AG04449 (cell line): ENCODE data around the gene HOXA5.

Experiments
- CTCF ChIA-PET: fragments of 350-600 bp; formaldehyde crosslinking; extraction: SDS; loops from one replicate; lab custom pipeline; 2021; ENCODE audit warnings: antibody characterized with exemption; lab: Yijun Ruan, JAX
- POLR2A ChIA-PET: fragments of 400-600, 350-600 bp; formaldehyde crosslinking; extraction: SDS; loops from one replicate; lab custom pipeline; 2020; ENCODE audit warnings: antibody characterized with exemption, inconsistent platforms; lab: Yijun Ruan, JAX
- DNase-seq: peaks from one replicate; pipeline ENCODE4 v3.0.0-alpha.2; 2010; ENCODE audit warnings: low read depth, low spot score
- H3K4me3 ChIP-seq: 2 replicates; pipeline ENCODE4 v1.5.1; 2011; ENCODE audit warnings: low read depth, mild to moderate bottlenecking, control low read depth, low read length
- CTCF ChIP-seq: IDR thresholded peaks from one replicate; pipeline ENCODE4 v1.5.1; 2011; ENCODE audit warnings: mild to moderate bottlenecking, moderate library complexity, low read length, control low read depth, inconsistent platforms; ENCODE audit not compliant: insufficient read depth; ENCODE audit errors: missing control alignments

HOXA5 gene

DNA sequence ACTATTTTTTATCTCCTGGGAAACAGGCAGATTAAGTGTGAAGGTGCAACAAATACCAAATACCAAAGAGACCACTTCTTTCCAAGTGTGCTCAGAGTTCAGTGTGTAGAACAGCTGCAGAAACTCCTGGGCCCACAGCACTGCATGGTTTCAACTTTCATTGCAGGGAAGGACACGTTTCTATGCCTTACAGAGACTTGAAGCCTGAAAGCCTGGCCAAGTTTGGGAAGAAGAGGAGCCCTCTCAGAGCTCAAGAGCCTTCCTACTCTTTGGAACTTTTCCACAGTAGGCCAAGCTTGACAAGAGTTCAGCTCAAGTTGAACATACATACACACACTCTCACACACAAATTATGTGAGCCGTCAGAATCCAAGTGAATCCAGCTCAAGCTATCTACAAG lies 15.4 kb downstream of the HOXA5 start:
- no peak for TF ChIP-seq CTCF
- ChIA-PET POLR2A (no interaction called here), CTCF (interaction anchor here (0.5 to 1.2 kb wide), 4 partner anchors 16 to 34 kb away, joined by 3 to 4 read pairs (median 3); no protein-coding TSS in a partner anchor)
- no peak overlapping the region for H3K4me3 ChIP-seq
- no peak for DNase-seq

- DNase-seq = no peak
- H3K4me3 ChIP-seq = no peak overlapping the region
- POLR2A ChIA-PET = no interaction called here
- CTCF ChIA-PET = interaction anchor here (1.1 to 1.7 kb wide), 2 partner anchors 12 to 273 kb away, joined by 3 read pairs; no protein-coding TSS in a partner anchor
- no peak for TF ChIP-seq CTCF
Measured at GRCh38 chr7:27126596-27127327, 16.7 kb downstream of the HOXA5 start.

GRCh38 chr7:27125986-27126394 lies 17.5 kb downstream of the HOXA5 start:
- no peak for TF ChIP-seq CTCF
- no peak overlapping the region for H3K4me3 ChIP-seq
- DNase-seq = no peak
- POLR2A ChIA-PET = no interaction called here
- CTCF ChIA-PET = interaction anchor here (1.1 to 1.7 kb wide), 2 partner anchors 11 to 272 kb away, joined by 3 read pairs; no protein-coding TSS in a partner anchor

DNA sequence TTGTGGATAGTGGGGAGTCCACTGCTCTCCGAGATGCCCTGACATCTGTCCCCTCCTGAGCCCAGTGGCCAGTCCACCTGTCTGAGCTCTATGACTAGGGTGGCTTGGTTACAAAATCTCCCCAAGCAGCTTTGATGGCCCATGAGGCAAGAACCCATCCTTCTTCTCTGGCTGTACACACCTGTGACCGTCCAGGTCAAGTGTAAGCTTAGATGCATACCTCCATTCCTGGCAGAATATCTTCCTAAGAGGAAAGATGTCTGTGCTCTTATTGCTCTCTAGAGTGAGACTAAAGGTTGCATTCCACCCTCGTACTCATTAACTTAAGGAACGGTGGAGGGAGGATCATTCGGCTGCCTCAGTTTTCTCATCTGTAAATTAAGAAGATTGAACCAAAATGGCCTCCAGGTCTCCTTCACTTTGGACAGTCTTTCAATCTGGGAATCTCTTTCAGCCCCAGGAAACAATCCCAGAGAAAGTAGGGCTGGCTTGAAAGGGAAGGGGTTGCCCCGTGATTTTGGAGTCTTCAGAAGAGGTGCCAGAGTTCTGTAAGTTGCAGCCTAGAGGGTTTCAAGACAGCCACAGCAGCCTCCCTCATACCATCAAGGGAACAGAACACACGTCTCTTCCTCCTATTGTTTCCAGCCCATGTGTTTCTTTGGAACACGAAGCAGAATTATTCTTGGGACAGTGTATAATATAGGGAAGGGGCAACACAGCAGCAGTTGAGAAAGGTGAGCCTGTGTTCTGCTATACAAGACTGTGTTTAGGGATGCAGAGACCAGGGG lies 18.4 kb downstream of the HOXA5 start:
- no peak overlapping the region for H3K4me3 ChIP-seq
- ChIA-PET POLR2A (interaction anchor here (1.0 kb wide), 1 partner anchor 28 kb away, joined by 3 read pairs; no protein-coding TSS in a partner anchor), CTCF (interaction anchor here (1.0 kb wide), 1 partner anchor 9 kb away, joined by 3 read pairs; no protein-coding TSS in a partner anchor)
- DNase-seq = no peak
- no peak for TF ChIP-seq CTCF

GRCh38 chr7:27124096-27124901 lies 19.2 kb downstream of the HOXA5 start:
- no peak for TF ChIP-seq CTCF
- H3K4me3 ChIP-seq = no peak overlapping the region
- DNase-seq = no peak
- ChIA-PET CTCF (interaction anchor here (1.0 kb wide), 1 partner anchor 8 kb away, joined by 3 read pairs; no protein-coding TSS in a partner anchor), POLR2A (interaction anchor here (0.6 to 1.0 kb wide), 2 partner anchors 13 to 27 kb away, joined by 3 read pairs; no protein-coding TSS in a partner anchor)
